ENCODE measurements around the gene SSH2.
"Not testable (repeated sequence)": the region's sequence is repeated elsewhere in the genome, so short reads cannot be mapped to it uniquely, and the experiment has no call there.

SSH2 gene, protein sequence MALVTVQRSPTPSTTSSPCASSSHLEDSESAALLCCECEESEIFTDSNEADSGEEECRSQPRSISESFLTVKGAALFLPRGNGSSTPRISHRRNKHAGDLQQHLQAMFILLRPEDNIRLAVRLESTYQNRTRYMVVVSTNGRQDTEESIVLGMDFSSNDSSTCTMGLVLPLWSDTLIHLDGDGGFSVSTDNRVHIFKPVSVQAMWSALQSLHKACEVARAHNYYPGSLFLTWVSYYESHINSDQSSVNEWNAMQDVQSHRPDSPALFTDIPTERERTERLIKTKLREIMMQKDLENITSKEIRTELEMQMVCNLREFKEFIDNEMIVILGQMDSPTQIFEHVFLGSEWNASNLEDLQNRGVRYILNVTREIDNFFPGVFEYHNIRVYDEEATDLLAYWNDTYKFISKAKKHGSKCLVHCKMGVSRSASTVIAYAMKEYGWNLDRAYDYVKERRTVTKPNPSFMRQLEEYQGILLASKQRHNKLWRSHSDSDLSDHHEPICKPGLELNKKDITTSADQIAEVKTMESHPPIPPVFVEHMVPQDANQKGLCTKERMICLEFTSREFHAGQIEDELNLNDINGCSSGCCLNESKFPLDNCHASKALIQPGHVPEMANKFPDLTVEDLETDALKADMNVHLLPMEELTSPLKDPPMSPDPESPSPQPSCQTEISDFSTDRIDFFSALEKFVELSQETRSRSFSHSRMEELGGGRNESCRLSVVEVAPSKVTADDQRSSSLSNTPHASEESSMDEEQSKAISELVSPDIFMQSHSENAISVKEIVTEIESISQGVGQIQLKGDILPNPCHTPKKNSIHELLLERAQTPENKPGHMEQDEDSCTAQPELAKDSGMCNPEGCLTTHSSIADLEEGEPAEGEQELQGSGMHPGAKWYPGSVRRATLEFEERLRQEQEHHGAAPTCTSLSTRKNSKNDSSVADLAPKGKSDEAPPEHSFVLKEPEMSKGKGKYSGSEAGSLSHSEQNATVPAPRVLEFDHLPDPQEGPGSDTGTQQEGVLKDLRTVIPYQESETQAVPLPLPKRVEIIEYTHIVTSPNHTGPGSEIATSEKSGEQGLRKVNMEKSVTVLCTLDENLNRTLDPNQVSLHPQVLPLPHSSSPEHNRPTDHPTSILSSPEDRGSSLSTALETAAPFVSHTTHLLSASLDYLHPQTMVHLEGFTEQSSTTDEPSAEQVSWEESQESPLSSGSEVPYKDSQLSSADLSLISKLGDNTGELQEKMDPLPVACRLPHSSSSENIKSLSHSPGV (N-terminal part only)

DNA sequence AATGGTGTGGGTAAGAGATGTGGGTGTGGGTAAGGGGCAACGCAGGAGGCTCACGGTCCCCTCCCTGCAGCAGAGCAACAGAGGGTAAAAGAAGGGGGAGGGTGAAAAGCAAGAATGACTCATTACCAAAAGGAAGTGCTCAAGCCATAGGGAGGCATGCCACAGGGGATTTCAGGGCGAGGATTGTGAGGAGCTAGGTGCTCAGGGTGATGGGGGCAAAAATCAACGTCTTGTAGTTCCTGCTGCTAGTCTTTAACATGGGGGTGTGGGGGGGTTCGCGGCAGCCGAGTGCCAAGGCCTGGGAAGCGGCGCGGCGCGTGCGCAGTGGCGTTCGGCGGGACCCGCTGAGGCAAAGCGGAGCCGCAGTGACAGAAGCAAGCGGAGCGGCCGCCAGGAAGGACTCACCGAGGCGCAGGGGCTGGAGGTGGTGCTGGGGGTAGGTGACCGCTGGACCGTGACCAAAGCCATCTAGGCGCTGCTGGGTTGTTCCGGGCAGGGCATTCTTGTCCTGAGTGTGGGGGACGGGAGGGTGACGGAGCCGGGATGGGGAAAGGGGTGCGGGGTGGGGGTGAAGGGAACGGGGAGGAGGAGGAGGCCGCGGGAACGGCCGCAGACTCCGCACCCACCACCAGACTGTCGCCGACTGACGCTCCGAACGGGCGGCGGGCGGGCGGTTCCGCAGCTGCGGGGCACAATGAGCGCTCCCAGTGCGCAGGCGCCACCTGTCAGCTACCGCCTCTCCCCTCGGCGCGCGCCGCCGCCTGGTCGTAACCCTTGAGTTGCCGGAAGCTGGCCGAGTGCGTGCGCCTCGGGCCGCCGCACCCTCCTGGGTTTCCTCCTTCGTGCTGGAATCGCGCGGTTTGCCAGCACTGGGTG, at the start of gene SSH2:
TSS of gene SSH2 (minus strand) at position 696 of the 876 bp plus-strand sequence. CDS start at position 468, 228 bp downstream.
- DNase-seq, result peak; percentile 83 to 85

DNA sequence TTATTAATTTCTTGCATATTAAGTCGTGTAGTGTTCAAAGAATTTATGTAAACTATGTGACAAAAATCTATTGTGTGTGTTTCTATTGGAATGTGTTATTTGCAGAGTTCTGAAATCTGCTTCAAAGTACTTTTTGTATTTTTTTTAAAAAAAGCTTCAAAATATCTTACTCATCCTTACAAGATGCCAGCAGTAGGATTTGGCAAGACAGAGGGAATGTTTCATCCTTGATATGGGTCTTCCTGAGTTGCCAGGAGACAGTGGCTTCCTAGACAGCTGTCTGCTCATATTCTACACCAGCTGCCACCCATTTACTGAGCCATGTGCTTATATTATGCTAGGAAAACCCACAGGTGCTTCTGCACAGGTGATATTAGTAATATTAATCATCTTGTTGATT, 47.8 kb upstream of the SSH2 start:
- no peak for DNase-seq

DNA sequence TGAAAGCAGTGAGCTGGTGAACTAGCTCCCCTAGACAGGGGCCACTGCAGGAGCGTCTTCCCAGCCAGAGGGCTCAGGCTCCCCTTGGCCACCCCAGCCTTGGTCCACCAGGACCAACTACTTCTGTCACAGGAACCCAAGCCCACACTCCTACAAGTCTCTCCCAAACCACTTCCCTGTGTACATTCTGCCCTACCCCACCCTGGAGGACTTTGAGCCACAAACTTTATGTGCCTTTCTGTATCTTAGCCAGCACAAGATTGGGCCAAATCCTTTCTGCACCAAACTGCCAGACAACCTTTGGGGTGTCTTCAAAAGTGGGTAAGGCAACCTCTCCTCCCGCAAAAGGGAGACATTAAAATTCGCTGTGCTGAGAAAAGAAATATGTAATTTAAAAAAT, 43.0 kb upstream of the SSH2 start:
- DNase-seq, result no peak

DNA sequence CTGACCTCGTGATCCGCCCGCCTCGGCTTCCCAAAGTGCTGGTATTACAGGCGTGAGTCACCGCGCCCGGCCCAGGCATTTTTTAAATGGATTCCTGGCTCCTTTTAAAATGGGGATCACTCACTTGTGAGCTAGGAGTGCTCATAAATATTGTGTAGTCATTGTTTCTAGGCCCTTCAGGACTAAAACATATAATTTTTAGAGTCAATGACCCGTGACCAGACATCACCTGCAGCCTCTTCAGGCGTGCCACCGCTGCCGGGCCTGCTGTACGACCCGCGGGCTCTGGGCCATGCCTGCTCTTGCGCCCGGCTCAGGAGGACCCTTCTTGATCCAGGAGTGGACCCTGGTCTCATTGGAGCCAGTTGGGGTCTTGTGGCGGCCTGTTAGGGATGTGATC, 42.2 kb upstream of the SSH2 start:
- DNase-seq, result no peak

DNA sequence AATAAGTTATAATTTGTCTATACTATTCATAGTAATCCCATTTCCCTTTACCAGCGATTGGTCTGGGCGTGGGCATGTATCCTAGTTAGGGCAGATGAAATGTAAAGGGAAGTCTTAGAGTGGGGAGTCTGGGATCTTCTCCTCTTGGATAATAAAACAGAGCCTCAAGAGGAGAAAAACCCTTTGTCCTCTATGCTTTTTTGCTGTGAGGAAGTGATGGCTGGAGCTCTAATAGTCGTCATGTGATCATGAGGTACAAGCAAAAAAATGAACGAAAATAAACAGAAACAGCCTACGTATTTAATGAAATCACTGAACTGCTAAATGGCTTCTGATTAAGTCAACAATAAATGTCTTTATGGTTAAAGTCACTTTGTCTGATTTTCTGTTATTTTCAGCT, 38.2 kb upstream of the SSH2 start:
- no peak for DNase-seq

GRCh38 chr17:29962656-29963055, 32.6 kb upstream of the SSH2 start:
- DNase-seq, result no peak

- DNase-seq, result no peak
Observed at GRCh38 chr17:29959658-29960337, 29.8 kb upstream of the SSH2 start.

DNA sequence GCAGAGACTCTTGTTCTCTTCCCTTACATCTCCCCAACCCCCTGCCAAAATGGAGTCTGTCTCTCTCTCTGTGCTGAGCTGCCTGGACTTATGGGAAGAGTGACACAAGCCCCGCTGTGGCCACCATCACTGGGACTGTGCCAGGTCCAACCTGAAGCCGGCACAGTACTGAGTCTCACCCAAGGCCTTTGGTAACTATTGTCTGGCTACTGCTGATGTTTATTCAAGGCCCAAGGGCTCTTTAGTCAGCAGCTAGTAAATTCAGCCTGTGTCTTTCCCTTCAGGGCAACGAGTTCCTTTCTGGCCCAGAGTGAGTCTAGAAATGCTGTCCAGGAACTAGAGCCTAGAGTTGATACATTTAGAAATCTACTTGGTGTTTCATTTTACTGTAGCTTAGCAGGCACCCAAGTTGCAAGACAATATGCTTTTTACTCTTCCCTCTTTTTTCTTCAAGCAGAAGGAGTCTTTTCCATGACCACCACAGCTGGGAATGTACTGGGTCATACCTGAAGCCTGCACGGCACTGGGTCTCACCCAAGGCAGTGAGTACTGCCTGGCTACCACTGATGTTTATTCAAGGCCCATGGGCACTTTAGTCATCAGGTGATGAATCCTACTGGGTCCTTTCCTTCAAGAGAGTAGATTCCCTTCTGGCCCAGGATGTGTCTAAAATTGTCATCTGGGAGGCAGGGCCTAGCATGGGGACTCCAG, 29.1 kb upstream of the SSH2 start:
- no peak for DNase-seq

GRCh38 chr17:29957488-29957887, 27.5 kb upstream of the SSH2 start:
- DNase-seq, result not testable (repeated sequence)

GRCh38 chr17:29956225-29956624, 26.2 kb upstream of the SSH2 start:
- DNase-seq, result no peak

- DNase-seq, result no peak
Observed at GRCh38 chr17:29954405-29954804, 24.4 kb upstream of the SSH2 start.

DNA sequence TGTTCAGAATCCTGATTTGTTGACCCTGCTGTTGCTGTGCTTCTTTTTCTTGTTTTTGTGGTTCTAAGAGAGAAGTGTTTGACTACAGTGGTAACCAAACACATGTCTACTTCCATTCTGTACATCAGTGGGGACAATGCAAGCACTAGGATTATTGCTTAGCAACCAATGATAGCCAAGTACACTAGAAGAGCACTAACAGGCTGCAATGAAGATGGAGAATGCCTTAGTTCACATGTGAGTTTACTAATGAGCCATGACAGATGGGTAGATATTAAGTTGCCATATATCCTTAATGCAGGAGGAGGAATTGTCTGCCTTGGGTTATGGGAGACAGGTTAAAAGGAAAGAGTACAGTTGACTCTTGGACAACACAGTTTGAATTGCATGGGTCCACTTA, 19.7 kb upstream of the SSH2 start:
- no peak for DNase-seq

- DNase-seq, result no peak
Observed at GRCh38 chr17:29948448-29949215, 18.6 kb upstream of the SSH2 start.

- DNase-seq, result no peak
Observed at GRCh38 chr17:29945281-29945680, 15.3 kb upstream of the SSH2 start.

DNA sequence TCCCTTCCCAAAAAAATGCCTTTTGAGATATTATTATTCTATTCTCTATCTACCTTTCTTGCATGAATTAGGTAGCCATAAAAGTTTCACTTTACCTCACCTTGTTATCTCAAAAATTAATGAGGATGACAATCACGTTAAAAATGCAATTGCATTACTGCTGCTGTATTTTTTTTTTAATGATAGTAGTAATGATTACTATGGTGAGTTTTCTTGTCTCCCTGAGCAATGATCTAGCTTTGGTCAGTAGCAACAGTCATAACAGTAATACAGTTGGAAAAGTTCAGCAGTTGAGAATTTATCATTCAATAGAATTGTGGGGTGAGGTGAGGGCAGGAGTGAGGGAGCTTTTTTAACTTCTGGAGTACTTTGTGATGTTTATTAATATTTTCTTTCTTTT, 11.3 kb upstream of the SSH2 start, which contains the start of gene EFCAB5:
TSS of gene EFCAB5 (plus strand) at position 301 of the 400 bp plus-strand sequence. CDS start 163 bp downstream, outside the sequence.
- no peak for DNase-seq

DNA sequence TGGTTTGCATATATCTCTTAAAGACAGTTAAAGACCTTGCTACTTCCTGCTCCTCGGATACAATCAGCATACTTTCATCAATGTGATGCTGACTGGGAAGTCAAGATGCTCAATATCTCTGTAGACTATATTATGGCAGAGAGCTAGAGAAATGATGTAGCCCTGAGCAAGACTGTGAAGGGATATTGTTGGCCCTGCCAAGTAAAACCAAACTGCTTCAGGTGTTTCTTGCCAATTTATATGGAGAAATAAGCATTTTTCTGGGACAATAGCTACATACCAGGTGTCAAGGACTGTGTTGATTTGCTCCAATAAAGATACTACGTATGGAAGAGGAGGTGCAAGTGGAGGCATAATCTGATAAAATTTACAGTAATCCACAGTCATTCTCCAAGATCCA, 6.7 kb upstream of the SSH2 start:
- DNase-seq, result no peak

DNA sequence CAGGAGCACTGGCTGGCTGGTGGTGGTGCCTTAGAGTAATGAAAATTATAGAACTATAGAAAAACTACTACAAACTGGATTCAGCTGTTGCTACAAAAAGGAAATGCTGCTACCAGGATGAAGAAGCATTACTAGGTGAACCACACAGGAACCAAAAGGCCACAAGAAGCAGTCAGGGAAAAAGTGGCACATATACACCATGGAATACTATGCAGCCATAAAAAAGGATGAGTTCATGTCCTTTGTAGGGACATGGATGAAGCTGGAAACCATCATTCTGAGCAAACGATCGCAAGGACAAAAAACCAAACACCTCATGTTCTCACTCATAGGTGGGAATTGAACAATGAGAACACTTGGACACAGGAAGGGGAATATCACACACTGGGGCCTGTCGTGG, 5.9 kb upstream of the SSH2 start:
- DNase-seq, result not testable (repeated sequence)

DNA sequence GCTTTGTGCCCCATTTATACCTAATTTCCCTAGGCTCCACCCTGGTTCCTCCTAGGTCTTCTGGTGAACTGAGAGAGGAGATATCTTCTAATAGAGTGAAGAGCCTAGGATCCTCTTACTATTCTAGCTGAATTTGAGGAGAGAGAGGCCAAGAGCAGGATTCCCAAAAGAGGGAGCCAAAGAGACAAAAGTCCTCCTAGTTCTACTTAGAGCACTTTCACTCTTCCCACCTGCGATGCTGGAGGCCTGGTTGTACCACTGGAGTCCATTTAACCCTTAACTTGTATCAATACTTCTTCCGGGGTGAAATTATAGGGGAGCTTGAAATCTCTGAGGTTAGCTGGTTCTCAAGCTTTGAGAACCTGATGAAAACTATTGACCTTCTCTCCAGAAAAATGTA, 3.4 kb upstream of the SSH2 start:
- no peak for DNase-seq

- DNase-seq, result peak; percentile 53 to 54
Observed at GRCh38 chr17:29931231-29931932, 1.4 kb upstream of the SSH2 start.

Data from activated CD4-positive, alpha-beta T cell treated with anti-CD3 and anti-CD28 coated beads, Interleukin-2, amount 50 U/mL, for 4 hours (primary cell).